IPS DF 4.7 (cell line): Measurements from ENCODE around the gene CYP3A4.
"Not testable (repeated sequence)": the region's sequence is repeated elsewhere in the genome, so short reads cannot be mapped to it uniquely, and the experiment has no call there.

Experiments
- DNase-seq: peaks from one replicate; pipeline ENCODE4 v3.0.0-alpha.2; 2013; ENCODE audit warnings: low spot score; ENCODE audit errors: extremely low read depth

Gene CYP3A4

DNA sequence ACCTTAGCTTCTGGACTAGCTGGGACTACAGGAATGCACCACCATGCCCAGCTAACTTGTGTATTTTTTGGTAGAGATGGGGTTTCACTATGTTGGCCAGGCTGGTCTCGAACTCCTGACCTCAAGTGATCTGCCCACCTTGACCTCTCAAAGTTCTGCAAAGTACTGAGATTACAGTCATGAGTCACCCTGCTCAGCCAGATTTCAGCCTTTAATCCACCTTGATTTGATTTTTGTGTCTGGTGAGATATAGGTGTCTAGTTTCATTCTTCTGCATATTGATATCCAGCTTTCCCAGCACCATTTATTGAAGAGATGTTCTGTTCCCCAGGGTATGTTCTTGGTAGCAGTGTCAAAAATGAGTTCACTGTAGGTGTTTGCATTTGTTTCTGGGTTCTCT, 28.9 kb downstream of the CYP3A4 start:
- no peak for DNase-seq

DNA sequence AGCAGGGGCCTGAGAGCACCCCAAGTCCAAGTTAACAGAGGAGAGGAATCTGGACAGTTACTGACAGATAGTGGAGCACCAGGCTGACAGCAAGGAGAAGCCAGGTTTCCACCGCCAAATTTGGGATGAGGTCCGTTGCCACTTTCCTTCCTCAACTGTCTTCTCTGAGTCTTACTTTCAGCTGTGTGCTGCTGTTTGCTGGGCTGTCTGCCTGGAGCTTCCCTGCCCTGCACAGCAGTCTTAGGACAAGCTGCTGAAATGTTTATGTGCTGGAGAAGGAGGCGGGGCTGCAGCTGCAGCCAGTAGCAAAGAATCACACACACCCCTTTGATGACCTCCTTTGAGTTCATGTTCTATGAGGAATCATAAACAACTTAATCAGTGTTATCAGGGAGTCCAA, 31.6 kb downstream of the CYP3A4 start:
- no peak for DNase-seq

DNA sequence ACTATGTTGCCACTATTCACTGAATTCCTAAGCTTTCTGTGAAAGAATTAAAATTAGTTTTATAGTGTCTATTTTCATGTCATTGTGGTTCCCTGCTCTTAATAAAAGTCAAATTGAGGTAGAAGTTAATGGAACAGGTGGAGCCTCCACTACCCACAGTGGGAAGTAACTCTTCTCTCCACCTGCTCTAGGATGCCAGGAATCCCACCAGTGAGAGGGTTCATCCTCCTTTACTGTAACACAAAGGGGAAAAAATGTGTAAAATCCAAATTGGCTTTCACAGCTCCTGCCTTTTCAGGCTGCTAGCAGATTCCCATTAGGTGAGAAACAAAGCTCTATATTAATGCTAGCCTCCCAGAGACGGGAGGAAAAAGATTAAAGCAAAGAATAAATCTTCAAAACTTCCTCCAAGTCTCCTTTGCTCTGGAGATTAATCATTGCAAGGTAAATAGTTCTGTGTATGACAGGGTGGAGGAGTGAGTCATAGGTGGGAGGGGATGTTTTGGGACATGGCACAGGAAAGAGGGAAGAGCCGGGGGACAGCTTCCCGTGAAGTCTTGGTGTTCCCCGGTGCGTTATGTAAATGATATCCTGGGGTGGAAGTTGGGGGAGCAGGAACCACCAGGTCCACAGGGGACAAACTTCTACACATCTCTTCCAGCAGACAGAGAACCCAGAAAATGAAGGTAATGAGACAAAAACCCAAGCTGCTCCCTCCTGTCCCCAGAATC, 32.5 kb downstream of the CYP3A4 start:
- DNase-seq, result not testable (repeated sequence)

DNA sequence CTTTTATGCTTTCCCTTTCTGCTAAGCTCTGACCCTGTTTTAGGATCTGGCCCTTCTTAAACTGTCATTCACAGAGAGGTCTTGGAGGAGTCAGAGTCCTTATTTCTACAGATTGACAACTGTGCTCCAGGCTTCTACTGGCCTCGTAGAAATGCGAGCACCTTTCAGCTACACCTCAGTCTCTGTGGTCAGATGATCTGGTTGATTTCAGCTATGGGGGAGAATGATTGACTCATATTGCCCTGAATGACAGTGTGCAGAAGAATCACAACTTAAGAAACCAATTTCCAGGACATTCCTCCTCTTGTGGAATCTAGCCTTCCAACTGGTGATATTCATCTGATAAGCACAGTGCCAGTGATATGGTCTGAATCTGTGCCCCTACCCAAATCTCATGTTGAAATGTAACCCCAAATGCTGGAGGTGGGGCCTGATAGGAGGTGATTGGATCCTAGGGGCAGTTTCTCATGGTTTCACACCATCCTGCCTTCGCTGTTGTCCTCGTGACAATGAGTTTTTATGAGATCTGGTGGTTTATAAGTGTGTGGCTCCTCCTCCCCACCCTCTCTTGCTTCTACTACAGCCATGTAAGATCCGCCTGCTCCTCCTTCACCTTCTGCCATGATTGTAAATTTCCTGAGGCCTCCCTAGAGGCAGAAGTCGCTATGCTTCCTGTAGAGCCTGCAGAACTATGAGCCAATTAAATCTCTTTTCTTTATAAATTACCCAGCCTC, 35.0 kb downstream of the CYP3A4 start:
- DNase-seq, result no peak

DNA sequence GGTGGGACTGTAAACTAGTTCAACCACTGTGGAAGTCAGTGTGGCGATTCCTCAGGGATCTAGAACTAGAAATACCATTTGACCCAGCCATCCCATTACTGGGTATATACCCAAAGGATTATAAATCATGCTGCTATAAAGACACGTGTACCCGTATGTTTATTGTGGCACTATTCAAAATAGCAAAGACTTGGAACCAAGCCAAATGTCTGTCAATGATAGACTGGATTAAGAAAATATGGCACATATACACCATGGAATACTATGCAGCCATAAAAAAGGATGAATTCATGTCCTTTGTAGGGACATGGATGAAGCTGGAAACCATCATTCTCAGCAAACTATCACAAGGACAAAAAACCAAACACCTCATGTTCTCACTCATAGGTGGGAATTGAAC, 37.1 kb downstream of the CYP3A4 start:
- not testable (repeated sequence) for DNase-seq

DNA sequence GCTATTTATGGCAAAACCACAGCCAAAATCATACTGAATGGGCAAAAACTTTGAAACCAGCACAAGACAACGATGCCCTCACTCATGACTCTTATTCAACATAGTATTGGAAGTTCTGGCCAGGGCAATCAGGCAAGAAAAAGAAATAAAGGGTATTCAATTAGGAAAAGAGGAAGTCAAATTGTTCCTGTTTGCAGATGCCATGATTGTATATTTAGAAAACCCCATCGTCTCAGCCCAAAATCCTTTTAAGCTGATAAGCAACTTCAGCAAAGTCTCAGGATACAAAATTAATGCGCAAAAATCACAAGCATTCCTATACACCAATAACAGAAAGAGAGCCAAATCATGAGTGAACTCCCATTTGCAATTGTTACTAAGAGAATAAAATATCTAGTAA, 38.6 kb downstream of the CYP3A4 start:
- DNase-seq, result not testable (repeated sequence)

DNA sequence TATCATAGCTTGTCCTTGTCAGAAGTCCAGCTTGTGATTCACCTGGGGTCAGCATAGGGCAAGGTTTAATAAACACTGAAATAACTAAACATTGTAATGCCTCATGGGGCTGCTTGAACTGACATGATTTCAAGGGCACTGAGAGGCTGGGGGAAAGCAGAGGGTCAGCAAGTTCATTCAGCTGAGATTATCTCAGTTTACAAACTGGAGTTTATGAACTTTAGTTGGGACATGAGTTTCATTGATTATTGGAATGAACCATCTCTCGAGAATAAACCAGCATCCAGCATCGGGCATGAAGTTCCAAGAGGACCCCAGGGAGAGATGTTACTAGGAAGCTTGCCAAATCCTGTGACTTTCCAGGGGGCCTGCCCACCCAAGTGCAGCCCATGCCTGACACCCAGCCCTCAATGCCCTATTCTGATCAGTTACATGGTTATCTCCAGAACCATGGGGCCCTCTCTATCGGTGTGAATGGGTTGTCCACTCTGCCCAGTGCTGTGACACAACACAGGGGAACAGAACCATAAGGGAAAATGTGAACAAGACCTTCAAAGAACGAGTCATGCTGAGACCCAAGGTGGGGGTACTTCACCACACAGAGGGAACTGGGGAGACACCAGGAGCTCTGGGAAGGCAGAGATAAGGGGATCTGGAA, 41.1 kb downstream of the CYP3A4 start:
- DNase-seq, result no peak

DNA sequence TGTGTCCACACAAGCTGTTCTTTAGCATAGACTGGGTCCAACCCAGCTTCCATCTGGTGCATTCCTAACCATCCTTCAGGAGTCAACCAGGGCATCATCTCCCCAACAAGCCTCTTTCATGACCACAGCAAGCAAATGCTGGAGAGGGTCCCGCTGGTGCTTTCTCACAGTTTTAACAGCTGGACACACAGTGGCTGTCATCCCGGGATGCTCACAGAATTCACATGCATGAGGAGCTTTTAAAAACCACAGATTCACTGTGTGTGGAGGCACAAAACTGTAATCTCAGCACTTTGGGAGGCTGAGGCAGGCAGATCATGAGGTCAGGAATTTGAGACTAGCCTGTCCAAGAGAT, 42.6 kb downstream of the CYP3A4 start:
- DNase-seq, result no peak

DNA sequence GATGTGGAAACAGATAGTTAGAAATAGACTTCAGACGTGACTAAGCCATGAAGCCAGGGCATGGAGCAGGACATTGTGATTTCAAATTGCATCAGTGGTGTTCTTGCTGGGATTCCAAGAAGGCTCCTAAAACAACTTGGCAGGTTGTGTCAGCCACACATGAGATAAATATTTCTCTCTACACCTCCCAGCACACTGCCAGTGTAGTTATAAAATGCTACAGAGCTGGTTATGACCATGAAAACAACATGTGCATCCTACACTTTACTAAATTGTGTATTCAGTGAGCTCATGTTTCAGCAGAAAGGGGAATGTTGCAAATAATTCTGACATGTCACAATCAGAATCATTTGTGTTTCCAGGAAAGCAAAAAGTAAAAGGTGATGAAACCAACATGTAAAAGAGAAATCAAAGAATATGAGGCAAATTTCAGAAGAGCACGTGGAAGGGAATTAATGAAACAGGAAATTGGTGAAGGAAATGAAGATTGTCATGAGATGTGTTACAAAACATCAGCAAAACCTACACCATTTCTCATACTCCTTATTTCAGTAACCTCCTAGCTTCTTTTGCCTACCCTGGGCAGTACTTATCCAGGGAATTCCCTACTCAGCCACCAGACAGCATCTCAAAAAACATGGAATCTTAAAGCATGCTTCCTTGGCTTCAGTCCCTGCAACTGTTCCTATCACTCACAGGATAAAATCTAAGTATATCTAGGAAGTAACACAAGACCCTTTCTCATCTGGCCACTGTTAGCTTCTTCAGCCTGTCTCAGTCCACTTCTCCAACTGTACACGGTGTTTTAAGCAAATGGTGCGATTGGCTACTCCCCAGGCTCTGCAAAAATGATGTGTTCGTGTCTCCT, 43.2 kb downstream of the CYP3A4 start:
- no peak for DNase-seq

DNA sequence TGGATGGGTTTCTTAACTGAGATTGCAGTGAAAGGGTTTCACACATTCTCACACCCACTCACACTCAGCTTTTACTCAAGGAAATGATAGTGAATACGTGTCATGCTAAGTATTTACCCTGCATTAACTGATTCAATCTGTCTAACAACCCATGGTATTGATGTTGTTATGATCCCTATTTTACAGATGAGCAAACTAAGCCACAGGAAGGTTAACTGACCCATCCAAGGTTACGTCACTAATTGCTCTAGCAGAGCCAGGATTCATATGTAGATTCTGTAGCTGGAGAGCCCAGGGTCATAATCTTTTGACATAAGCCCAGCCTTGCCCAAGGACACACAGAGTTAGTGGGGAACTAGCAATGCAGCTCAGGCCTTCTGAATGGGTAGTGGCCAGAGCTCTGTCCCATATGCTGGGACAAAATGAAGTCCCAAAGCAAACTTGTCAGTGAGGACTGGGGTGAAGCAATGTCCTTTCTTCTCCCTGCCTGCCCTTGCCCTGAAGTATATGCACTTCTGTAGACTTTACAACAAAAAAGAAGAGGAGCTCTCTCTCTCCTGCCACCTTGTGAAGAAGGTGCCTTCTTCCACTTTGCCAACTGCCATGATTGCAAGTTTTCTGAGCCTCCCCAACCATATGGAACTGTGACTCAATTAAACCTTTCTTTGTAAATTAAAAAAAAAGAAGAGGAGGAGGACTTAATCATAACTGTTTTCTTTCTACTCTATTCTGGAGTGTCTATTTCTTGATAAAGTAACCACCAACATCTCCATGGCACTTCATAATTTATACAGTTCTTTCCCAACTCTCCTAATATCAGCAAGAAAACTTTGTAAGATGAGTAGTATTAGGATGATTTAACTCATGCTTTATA, 44.0 kb downstream of the CYP3A4 start:
- no peak for DNase-seq

DNA sequence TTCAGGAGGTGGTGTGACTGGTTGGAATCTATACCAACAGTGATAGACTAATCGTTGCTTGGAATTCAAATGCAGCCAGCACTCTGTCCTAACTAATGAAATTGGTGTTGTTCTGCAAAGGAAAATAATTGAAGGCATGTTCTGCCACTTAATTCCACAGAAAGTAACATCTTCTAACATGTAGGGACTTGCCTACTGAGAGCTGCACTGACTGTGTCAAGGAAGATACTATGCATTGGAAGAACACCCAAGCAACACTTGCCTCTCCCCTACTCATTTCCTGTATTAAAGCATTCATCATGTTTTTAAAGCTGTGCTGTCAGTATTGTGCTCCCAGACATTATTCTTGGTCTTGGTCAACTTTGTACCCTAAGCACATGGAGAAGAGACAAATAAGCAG, 46.3 kb downstream of the CYP3A4 start:
- DNase-seq, result no peak

DNA sequence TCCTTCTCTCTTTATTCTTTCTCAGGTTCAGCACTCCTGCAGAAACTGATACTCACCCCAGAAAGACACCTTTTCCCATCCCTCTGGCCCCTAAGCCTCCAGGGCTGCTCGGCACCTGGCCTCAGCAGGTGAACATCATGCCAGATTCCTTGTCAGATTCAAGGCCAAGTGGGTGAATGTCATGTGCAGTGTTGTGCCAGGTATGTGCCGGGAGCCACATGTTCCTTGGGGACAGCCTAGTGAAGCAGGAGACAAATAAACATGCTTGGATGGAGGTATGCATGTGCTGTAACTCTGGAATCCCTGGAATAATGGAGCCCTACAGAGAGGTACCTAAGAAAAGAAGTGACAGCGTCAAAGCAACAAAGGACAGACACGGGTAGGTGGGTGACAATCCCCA, 47.3 kb downstream of the CYP3A4 start:
- DNase-seq, result not testable (repeated sequence)

DNA sequence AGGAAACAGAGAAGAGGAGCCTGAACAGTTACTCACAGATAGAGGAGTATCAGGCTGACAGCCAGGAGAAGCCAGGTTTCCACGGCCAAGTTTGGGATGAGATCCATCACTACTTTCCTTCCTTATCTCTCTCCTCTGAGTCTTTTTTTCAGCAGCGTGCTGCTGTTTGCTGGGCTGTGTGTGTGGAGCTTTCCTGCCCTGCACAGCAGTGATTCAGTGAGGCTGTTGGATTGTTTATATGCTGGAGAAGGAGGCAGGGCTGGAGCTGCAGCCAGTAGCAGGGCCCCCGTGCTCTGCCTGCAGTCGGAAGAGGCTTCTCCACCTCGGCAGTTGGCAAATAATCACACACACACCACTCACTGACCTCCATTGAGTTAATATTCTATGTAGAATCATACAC, 49.0 kb downstream of the CYP3A4 start, which contains the start of gene CYP3A7:
Gene CYP3A7 (minus strand): TSS at position 210 of the 400 bp plus-strand sequence. CDS start 103 bp downstream, at position 107.
- no peak for DNase-seq

DNA sequence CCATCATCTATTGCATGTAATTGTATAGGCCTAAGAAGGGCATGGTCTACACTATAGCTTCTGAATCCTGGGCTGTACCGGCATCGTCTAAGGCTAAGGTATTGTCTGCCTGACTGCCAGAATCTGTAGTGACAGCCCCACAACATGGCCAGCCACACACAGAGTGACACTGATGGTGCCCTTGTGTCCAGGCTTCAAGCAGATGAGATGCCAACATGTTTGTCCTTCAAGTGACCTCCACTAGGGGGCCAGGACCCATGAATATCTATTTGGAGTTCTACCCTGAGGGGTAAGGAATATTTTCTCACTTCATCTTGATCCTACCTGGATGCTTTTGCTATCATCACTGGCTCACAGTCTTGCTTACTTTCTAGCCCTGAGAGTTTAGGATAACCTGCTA, 50.5 kb downstream of the CYP3A4 start:
- DNase-seq, result no peak

DNA sequence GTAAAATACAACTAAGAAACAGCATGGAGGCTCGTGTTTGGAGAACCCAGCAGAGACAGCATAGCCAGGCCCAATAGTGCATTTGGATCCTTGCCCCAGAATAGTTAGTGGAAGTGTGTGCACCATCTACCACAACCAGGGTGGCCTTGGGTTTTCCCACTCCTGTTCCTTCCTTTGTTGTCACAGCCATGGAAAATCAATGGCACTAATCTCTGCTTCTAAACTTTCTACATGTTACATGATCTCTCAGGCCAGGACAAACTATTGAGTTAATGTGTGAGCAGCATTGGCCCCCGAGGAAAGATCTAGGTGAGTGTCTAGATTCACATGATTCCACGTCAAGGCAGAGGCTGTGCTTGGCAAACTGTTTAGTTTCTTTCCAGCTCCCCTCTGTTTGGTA, 51.0 kb downstream of the CYP3A4 start:
- no peak for DNase-seq

DNA sequence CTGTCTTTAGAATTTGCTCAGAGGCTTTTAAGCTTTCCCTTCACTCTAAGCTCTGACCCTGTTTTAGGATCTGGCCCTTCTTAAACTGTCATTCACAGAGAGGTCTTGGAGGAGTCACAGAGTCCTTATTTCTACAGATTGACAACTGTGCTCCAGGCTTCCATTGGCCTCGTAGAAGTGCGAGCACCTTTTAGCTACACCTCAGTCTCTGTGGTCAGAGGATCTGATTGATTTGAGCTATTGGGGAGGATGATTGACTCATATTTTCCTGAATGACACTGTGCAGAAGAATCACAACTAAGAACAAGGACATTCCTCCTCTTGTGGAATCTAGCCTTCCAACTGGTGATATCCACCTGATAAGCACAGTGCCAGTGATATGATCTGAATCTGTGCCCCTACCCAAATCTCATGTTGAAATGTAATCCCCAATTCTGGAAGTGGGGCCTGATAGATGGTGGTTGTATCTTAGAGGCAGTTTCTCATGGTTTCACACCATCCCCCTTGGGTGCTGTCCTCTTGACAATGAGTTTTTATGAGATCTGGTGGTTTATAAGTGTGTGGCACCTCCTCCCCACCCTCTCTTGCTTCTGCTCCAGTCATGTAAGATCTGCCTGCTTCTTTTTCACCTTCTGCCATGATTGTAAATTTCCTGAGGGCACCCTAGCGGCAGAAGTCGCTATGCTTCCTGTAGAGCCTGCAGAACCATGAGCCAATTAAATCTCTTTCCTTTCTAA, 52.2 kb downstream of the CYP3A4 start:
- no peak for DNase-seq

DNA sequence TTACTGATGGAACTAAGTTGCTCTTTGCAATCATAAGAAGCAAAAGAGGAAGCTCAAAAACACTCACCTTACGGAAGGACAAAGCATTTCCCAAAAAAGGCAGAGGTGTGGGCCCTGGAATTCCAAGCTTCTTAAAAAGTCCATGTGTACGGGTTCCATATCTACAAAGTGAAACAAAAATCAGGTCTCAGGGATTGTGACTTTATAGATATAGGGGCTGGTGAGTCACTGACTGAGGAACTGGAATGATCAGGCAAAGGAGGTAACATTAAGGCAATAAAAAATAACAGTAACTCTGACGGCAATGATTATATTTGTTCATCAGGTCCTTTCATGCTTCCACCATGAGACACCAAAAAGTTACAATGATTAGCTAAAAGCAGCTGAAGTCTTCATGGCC, 53.0 kb downstream of the CYP3A4 start:
- no peak for DNase-seq

DNA sequence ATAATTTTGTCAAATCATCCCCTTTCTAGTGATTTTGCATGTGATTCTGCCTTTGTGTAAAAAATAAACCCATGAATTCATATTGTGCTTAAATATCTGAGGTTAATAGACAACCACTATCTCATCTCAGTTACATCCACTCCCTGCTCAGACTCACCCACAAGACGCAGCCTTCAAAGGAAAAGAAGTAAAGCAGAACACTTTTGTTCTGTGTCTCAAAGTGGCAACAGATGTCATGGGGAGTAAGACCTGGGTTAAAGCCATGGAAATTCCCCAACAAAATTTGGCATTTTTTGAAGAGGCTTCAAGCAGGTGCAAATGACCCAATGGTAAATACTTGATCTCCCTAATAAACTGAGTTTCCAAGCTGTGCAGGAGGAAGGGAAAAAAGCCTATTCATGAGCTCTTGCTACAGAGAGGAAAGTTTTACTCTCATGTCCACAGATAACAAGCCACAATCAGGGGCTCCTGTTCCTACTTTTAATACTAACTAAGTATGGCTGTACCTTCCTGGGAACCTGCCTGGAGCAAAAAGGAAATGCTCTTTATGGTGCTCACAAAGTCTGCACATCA, 53.7 kb downstream of the CYP3A4 start:
- DNase-seq, result no peak

DNA sequence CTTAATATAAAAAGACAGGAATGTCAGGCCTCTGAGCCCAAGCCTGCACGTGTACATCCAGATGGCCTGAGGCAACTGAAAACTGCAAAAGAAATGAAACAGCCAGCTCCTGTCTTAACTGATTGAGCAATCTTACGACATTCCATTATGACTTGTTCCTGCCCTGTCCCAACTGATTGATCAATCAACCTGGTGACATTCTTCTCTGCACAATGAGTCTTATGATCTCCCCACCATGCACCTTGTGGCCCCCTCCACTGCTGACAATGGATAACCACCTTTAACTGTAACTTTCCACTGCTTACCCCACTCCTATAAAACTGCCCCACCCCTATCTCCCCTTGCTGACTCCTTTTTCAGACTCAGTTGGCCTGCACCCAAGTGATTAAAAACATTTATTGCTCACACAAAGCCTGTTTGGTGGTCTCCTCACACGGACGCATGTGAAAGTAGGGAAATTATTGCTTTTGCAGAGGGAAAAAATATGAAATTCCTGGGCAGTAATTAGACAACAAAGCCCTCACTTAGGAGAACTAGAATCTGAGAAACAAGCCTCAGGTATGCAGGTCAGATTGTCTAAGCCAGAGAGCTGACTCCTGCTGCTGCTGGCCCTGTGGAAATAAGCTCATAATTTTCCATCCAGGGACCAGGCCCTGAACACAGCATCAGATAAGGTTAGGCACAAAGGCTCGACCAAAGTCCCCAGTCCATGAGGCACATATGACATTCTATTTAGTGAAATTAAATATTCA, 54.3 kb downstream of the CYP3A4 start:
- no peak for DNase-seq
